Activated naive CD8-positive, alpha-beta T cell treated with anti-CD3 and anti-CD28 coated beads, Interleukin-2, amount 10 ng/mL, durations not matched to agents 7 days and 5 days (primary cell): ENCODE results near the gene SRRD. TPM values are rescaled to one million over a fixed set of nuclear protein-coding genes. Genes with fewer than 3 reads are reported as not detected.

Experiments
- ATAC-seq: fragments of 150-1000 bp; cut with Tn5 transposase; one replicate; pipeline ENCODE4 v1.10.0; 2021; ENCODE audit warnings: low read depth, moderate library complexity
- POLR2A ChIA-PET: fragments of 350-600 bp; sonication (Branson Sonifier 250); formaldehyde crosslinking; loops from one replicate; lab custom pipeline; 2021; ENCODE audit warnings: antibody characterized with exemption; lab: Charles Lee
- DNase-seq: peaks from one replicate; pipeline ENCODE4 v3.0.0; 2021
- H3K27ac Mint-ChIP-seq: one replicate; pipeline ENCODE4 v1.8.0; 2022; ENCODE audit warnings: mild to moderate bottlenecking, mixed read lengths
- H3K27me3 Mint-ChIP-seq: one replicate; pipeline ENCODE4 v1.8.0; 2022; ENCODE audit warnings: mild to moderate bottlenecking, moderate library complexity, mixed read lengths
- H3K36me3 Mint-ChIP-seq: one replicate; pipeline ENCODE4 v1.8.0; 2021; ENCODE audit warnings: mild to moderate bottlenecking, mixed read lengths
- H3K4me1 Mint-ChIP-seq: one replicate; pipeline ENCODE4 v1.8.0; 2021; ENCODE audit warnings: mixed read lengths
- H3K4me3 Mint-ChIP-seq: one replicate; pipeline ENCODE4 v1.8.0; 2022; ENCODE audit warnings: mild to moderate bottlenecking, moderate library complexity, mixed read lengths
- H3K9me3 Mint-ChIP-seq: one replicate; pipeline ENCODE4 v1.8.0; 2021; ENCODE audit warnings: mixed read lengths
- total RNA-seq, 2 experiments: library from RNA; stranded (reverse); gene quantifications; one replicate each; pipeline ENCODE4 v1.2.3, GENCODE V29; 2021

Gene SRRD
- total RNA-seq, 2 experiments from 2014 or later = 18.9 to 19.2 TPM

DNA sequence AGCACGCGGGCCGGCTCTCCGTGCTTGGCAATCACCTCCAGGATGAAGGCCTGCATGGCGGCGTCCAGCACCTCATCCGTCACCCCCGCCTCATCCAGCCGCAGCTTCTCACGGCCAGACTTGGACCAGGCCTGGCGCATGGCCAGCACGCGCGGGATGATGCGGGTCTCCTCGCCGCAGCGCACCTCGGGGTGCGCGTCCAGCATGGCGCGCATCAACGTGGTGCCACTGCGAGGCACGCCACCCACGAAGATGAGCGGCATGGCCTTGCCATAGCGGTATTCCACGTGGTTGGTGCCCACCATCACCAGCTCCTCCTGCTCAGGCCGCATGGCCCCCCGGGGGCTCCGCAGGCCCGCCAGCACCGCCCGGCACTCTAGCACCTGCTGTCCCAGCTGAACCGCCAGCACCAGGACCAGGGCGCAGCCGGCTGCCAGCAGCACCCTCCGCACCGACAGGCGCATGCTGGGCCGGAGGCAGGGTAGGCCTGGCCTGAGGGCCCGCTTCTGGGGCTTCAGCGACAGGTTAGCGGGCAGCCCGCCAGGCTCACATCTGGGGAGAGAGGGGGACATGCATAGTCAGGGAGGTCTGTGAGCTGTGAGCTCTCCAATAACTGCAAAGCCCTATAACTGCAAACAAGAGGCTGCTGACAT is 57.6 kb downstream of the SRRD start:
- no peaks in the 10 kb centered on the region for H3K9me3 Mint-ChIP-seq
- H3K27me3 Mint-ChIP-seq = no peaks in the 10 kb centered on the region
- no peak overlapping the region for H3K4me3 Mint-ChIP-seq
- H3K4me1 Mint-ChIP-seq = peaks cover 32% of the 10 kb centered on the region
- no peak for ATAC-seq
- POLR2A ChIA-PET = no interaction called here
- DNase-seq = no peak
- H3K27ac Mint-ChIP-seq = no peak overlapping the region
- peaks cover 27% of the 10 kb centered on the region for H3K36me3 Mint-ChIP-seq

DNA sequence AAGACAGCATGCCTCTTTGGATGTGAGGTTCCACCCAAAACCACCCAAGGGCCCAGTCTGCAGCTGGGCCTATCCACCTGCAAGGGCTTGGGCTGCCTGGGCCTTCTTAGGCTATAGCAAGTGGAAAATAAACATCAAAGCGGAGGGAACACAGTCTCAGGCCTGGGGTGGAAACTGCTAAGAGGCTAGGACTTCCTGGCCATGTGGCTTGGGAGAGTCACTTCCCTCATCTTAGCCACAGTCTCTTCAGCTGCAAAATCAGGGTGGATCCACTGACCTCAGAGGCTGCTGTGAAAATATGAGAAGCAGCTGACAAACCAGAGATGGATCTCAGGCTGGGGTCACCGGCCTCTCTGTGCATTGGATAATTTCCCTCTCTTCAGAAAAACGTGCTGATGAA is 59.2 kb downstream of the SRRD start:
- Mint-ChIP-seq H3K9me3 (no peaks in the 10 kb centered on the region), H3K4me3 (peak overlapping the region; percentile 32), H3K36me3 (peaks cover 29% of the 10 kb centered on the region), H3K27me3 (no peaks in the 10 kb centered on the region), H3K27ac (peak overlapping the region; percentile 87), H3K4me1 (peaks cover 47% of the 10 kb centered on the region)
- POLR2A ChIA-PET = interaction anchor here (1.0 kb wide), 1 partner anchor 59 kb away, joined by 3 read pairs; the partner anchor contains the start of genes HPS4 and SRRD
- peak; percentile 41 for DNase-seq
- peak; percentile 69 for ATAC-seq

Other genes with a start within 250 kb of the SRRD start
- 1 to 10 TPM; 9.0 to 9.3 TPM for gene ASPHD2, start 54.6 kb upstream of the SRRD start, total RNA-seq
- 10 to 100 TPM; 42.6 to 48.2 TPM for gene HPS4, start 94 bp upstream of the SRRD start, total RNA-seq
- 10 to 100 TPM; 64.6 to 67.9 TPM for gene TFIP11, start 28.6 kb downstream of the SRRD start, total RNA-seq
- gene TPST2, start 106.3 kb downstream of the SRRD start, total RNA-seq = 10 to 100 TPM; 54.8 to 58.5 TPM
- not detected for gene CRYBB1, start 134.2 kb downstream of the SRRD start, total RNA-seq
- gene CRYBA4, start 138.1 kb downstream of the SRRD start, total RNA-seq = not detected
- gene MIAT, start 173.7 kb downstream of the SRRD start, total RNA-seq = 100 to 1,000 TPM; 190 to 229 TPM